ENCODE measurements around the gene HOXB5. TPM values are rescaled to one million over a fixed set of nuclear protein-coding genes. Genes with fewer than 3 reads are reported as not detected.

The HOXB5 gene
- total RNA-seq, 1 donor from 2014 or later, result 0.55 TPM

DNA sequence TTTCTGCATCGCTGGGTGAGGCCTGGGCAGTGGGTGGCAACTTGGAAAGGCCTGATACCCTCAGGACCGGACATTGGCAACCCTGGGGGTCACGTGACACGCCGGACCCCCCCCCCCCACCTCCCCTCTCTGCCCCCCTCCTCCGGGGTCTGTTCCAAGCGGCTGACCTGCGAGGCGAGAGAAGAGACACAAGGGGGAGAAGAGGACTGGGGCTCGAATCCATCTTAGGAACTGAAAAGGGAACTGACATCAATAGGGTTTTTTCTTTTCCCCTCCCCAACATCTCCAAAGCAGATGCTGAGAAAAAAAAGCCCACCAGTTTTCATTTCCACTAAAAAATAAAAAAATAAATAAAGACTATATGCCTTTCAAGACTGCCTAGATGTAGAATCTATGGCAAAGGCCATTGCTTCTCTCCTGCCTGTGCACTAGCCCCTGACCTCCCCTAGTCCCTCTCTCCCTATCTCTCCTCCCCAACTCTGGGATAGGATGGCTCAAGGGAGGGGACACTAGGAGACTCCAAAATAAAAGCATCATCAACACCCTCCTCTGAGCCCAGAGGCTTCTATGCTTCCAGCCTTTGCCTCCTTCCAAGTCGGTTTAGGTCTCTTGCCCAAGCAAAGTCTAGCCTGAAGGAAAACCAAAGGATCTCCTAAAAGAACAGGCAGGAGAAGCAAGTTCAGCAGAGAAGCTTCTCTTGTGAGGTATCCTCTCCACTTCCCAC is 41.0 kb downstream of the HOXB5 start:
- ATAC-seq, result no peak
- no peak for DNase-seq (ENCODE audit: low spot score)

- no peak for DNase-seq (ENCODE audit: low spot score)
Measured at GRCh38 chr17:48551596-48552465, 41.7 kb downstream of the HOXB5 start.

DNA sequence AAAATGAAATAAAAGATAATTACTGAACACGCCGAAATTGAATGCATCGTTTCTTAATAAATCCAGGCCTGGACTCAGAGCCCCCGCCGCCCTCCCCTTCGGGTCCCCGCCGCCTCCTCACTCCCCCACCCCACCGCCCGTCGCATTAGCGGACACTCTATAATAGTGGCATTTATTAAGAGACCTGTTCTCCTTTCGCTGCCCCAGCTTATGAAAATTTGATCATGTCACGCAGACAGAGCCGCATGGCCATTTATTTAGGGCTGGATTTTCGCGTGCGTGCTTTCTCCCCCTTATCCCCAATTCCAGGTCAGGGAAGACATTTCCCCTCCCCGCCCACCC is 42.4 kb downstream of the HOXB5 start:
- ATAC-seq (no peak), DNase-seq (ENCODE audit: low spot score) (no peak)

More at GRCh38 chr17:48551596-48552465, 41.7 kb downstream of the HOXB5 start:
- ATAC-seq, result no peak

GRCh38 chr17:48550502-48551213 is 42.9 kb downstream of the HOXB5 start:
- ATAC-seq, result no peak
- no peak for DNase-seq (ENCODE audit: low spot score)

- ATAC-seq (no peak), DNase-seq (ENCODE audit: low spot score) (no peak)
Measured at GRCh38 chr17:48549914-48550501, 43.6 kb downstream of the HOXB5 start.

- no peak for DNase-seq (ENCODE audit: low spot score)
- no peak for ATAC-seq
Measured at GRCh38 chr17:48549281-48549630, 44.3 kb downstream of the HOXB5 start.

DNA sequence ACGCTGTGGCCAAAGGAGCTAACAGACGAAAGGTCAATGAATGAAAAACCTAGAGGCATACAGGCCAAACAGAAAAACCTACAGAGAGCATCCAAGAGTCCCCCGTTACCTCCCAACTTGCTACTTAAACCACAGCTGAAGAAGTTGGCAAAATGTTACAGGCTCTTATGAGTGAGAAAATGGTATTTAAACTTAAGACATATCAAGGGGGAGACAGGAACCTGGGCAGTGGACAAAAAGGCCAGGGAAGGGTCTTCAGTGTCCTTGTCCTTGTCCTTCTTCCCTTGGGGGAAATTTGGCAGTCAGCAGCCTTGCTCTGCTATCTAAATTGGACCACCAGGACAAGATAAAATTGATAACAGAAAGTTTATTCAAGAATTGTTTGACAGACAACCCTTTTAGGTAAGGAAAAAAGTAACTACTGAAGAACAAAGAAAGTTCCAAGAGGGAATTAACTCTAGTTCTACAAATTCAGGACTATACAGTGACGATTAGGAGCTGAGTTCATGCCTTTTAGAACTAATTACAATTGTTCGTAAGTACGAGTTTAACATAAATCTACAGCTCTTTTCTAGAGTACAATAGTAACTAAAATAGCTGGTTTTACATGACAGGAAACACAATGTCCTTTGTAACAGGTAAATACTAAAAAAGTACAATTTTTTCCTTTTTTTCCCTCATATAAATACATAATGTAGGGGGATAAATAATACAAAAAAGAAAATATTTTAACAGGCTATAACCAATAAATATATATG is 44.9 kb downstream of the HOXB5 start:
- DNase-seq (ENCODE audit: low spot score) (no peak), ATAC-seq (no peak)

DNA sequence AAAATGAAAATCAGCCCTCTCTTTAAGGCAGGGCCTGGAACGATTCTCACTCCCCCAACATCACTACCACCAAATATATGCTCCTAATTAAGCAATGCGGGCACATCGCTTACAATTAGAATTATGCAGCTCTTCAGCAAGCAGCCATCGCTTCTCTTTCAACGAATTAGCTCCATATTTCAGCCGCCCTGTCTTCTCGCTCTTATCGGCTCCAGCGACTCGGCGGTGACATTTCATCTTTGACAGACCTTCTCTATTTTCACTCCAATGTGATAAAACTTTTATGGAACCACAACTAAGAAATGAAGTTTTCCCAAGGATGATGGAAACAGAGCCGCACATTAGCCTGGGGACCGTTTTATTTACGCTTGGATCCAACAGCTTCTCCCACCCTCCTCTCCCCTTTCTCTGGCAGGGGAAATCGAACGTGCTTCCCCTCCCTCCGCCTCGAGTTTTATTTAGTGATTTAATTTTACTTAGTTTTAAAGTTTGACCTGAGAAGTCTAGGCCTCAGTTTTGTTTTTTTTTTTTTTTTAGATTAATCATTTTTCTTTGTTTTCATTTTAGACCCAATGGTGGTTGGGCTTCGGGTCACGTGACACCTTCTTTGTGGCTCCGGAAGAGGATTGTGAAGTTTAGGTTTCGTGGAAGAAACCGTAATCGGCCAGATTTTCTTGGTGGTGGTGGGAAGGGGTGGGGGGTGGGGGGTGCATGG is 45.6 kb downstream of the HOXB5 start:
- no peak for DNase-seq (ENCODE audit: low spot score)
- ATAC-seq, result no peak

DNA sequence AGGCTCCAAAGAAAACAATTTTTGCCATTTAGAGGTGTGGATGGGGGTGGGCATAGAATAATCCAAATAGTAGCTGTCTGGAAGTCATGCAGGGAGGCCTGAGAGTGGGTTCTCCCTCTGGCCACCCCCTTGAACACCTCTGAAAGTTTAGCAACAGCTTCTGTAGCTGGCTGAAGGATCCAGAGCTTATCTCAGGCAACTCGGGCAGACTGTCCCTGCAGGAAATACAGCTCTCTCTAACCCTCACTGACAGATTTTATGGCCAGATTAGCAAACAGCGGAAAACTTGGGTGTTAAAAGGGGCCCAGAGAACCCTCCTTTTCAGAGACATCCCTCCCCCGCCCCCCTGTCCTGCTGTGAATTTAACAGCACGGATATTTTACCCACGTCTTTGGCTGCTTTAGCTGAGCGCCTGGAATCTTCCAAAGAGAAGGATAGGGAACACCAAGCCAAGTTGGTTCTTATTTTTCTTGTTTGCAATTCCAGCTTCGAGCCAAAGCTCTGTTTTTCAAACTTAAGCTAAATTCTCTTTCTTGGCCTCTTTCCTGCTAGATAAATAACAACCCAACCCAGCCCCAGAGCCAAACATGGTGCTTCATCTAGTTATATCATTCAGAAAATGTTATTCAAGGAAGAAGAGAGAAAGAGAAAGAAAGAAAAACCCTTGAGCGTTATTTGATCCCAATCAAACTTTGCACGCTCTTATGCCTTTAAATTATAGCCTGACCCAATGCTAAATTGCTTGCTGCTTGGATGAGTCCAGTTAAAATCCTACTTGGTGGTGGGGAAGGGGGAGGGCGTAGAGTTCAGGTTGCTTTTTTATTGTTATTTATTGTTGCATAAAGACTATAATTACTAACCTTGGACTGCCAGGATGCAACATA is 46.4 kb downstream of the HOXB5 start:
- ATAC-seq (no peak), DNase-seq (ENCODE audit: low spot score) (no peak)

GRCh38 chr17:48546137-48546923 is 47.2 kb downstream of the HOXB5 start:
- DNase-seq (ENCODE audit: low spot score) (no peak), ATAC-seq (no peak)

DNA sequence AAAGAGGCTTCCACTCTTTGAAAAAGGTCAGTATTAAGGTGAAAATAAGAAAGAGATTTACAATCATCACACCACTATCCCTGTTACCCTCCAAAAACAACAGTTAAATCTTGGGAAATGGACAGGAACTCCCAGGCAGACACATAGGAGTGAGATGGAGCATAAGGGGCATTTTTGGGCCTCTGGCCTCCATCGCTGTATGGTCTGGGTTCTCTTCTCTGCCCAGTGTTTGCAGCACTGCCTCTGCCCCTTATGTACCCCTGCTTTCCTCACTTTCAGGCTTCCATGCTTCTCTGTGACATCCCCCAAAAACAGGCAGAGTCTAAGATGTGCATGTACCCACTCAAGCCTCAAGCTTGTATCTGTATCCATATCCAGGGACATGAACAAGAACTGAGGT is 48.0 kb downstream of the HOXB5 start:
- ATAC-seq (no peak), DNase-seq (ENCODE audit: low spot score) (no peak)

DNA sequence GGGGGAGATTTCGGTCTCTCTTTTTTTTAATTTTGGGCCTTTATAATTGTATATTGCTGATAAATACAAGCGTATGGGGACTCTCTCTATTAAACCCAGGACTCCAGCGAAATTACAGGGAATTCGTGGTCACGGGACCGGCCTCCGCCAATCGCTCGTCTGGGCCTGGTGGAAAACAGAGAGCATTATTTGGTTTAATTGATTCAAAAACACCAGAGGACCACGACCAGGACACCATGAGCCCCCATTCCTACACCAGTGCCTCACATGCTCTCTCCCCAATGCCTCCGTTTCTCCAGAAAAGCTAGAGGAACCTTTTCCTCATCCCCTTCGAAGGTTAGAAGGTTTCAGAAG is 48.6 kb downstream of the HOXB5 start, which contains the start of gene HOXB2:
HOXB2 (minus strand) TSS at position 88 of the 354 bp plus-strand sequence. CDS start 198 bp downstream, outside the sequence.
- no peak for DNase-seq (ENCODE audit: low spot score)

DNA sequence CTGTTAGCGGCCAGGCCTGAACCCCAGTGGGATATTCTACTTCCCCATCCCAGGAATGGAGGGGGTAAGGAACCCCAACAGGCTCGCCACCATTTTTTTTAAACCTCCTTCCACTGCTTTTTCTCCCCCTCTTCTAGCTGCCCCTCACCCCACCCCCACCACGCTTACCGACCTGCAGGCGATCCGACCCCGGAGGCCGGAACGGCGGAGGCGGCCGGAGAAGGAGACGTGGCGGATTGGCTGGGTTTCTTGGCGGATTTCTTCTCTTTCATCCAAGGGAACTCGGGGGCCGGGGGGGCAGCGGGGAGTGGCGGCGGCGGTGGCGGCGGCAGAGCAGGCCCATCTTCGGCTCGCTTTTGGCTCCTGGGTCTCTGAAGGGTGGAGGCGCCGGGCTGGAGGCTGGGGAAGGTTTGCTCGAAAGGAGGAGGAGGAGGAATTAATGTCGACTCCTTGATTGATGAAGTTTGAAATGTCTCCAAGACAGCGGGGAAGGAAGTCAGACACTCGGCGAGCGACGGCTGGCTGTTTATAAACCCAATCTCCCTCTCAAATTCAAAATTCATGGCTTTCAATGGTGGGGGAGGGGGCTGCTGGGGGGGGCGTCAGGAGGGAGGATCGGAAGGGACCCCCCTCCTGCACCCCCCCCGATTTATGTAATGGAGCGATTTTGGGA is 49.1 kb downstream of the HOXB5 start:
- ATAC-seq, result peak; percentile 63
- DNase-seq (ENCODE audit: low spot score), result peak; percentile 68

More for the DNA sequence above, 48.6 kb downstream of the HOXB5 start, which contains the start of gene HOXB2:
- ATAC-seq, result no peak

DNA sequence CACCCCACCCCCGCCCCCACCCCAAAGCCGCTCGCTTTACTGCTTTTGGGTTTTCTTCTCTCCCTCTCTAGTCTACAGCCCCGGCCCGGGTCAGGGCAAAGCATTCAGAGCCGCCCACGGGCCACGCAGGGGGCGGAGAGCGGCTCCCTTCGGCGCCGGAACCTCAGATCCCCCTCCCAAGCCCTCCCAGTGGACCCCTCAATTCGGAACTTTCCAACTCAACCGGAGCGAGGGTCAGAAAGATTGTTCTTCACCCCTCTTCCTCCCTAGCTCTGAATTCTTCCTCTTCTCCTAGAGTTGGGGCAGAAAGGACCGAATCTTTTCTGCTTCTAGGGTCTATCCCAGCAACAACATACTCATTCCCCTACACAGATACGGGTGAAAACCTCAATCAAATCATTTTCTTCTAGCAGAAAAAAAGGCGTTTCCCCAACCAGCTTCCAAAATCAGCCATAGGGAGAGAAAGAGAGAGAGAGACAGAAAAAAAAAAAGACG is 49.7 kb downstream of the HOXB5 start:
- no peak for DNase-seq (ENCODE audit: low spot score)
- ATAC-seq, result no peak

GRCh38 chr17:48543107-48543853 is 50.3 kb downstream of the HOXB5 start:
- DNase-seq (ENCODE audit: low spot score) (no peak), ATAC-seq (peak; percentile 67)

GRCh38 chr17:48542698-48543106 is 50.9 kb downstream of the HOXB5 start:
- no peak for DNase-seq (ENCODE audit: low spot score)
- ATAC-seq, result no peak

Data from left lobe of liver (tissue), 2 donors.